Calu3 (cell line): ENCODE measurements around the gene MPP4. TPM values are rescaled to one million over a fixed set of nuclear protein-coding genes. Genes with fewer than 3 reads are reported as not detected.

Experiments
- Bru-seq: library from RNA; stranded (reverse); fragments of 400-500 nt; gene quantifications from one replicate; lab custom pipeline; 2021; lab: Mats Ljungman, UMichigan
- BruChase-seq, 2 experiments: library from RNA; stranded (reverse); fragments of 400-500 nt; gene quantifications; one replicate each; lab custom pipeline; 2021; lab: Mats Ljungman, UMichigan
- BruUV-seq: library from RNA; stranded (reverse); fragments of 400-500 nt; replicated peaks from 2 replicates; lab custom pipeline; 2021; lab: Mats Ljungman, UMichigan
- CTCF ChIA-PET: fragments of 300-600 bp; sonication (Branson Sonifier 250); formaldehyde crosslinking; loops from one replicate; lab custom pipeline; 2022; ENCODE audit warnings: antibody characterized with exemption; lab: Charles Lee
- DNase-seq: peaks from one replicate; pipeline ENCODE4 v3.0.0; 2022
- H3K27ac Mint-ChIP-seq: one replicate; pipeline ENCODE4 v1.8.0; 2022; ENCODE audit warnings: mixed read lengths; ENCODE audit not compliant: unreplicated experiment
- H3K27me3 Mint-ChIP-seq: one replicate; pipeline ENCODE4 v1.8.0; 2022; ENCODE audit warnings: mixed read lengths; ENCODE audit not compliant: unreplicated experiment
- H3K36me3 Mint-ChIP-seq: one replicate; pipeline ENCODE4 v1.8.0; 2022; ENCODE audit warnings: mild to moderate bottlenecking, moderate library complexity, mixed read lengths; ENCODE audit not compliant: insufficient read depth, unreplicated experiment
- H3K4me1 Mint-ChIP-seq: one replicate; pipeline ENCODE4 v1.8.0; 2022; ENCODE audit warnings: mild to moderate bottlenecking, low read depth, mixed read lengths; ENCODE audit not compliant: unreplicated experiment
- H3K4me3 Mint-ChIP-seq: one replicate; pipeline ENCODE4 v1.8.0; 2022; ENCODE audit warnings: mild to moderate bottlenecking, low read depth, moderate library complexity, mixed read lengths; ENCODE audit not compliant: unreplicated experiment
- H3K9me3 Mint-ChIP-seq: one replicate; pipeline ENCODE4 v1.8.0; 2022; ENCODE audit warnings: low read depth, mixed read lengths; ENCODE audit not compliant: unreplicated experiment
- CTCF ChIP-seq: fragments of 200-600 bp; IDR thresholded peaks from one replicate; pipeline ENCODE4 v1.8.0; 2022; ENCODE audit warnings: antibody characterized with exemption; ENCODE audit not compliant: unreplicated experiment
- intact Hi-C: fragments of 100-400 bp; cut with micrococcal nuclease; formaldehyde crosslinking; loops from one replicate; pipeline ENCODE4 v1.10.0; 2022; ENCODE audit not compliant: unreplicated experiment
- long read RNA-seq: library from polyadenylated mRNA; stranded (forward); transcript quantifications from one replicate; pipeline ENCODE4 v2.0.0, GENCODE V29; 2022
- total RNA-seq: library from RNA; stranded (reverse); gene quantifications from 2 replicates; pipeline ENCODE4 v1.2.3, GENCODE V29; 2022

Gene MPP4
- total RNA-seq (0.44 TPM in 1 of 2 replicates, not detected in the other), Bru-seq, nascent RNA (percentile 38 among the genes with signal in this experiment), BruChase-seq, experiment 1, labeled RNA remaining after a 6-hour chase (percentile 38 among the genes with signal in this experiment), BruChase-seq, experiment 2, labeled RNA remaining after a 2-hour chase (percentile 35 among the genes with signal in this experiment)
- long read RNA-seq = 0 reads

DNA sequence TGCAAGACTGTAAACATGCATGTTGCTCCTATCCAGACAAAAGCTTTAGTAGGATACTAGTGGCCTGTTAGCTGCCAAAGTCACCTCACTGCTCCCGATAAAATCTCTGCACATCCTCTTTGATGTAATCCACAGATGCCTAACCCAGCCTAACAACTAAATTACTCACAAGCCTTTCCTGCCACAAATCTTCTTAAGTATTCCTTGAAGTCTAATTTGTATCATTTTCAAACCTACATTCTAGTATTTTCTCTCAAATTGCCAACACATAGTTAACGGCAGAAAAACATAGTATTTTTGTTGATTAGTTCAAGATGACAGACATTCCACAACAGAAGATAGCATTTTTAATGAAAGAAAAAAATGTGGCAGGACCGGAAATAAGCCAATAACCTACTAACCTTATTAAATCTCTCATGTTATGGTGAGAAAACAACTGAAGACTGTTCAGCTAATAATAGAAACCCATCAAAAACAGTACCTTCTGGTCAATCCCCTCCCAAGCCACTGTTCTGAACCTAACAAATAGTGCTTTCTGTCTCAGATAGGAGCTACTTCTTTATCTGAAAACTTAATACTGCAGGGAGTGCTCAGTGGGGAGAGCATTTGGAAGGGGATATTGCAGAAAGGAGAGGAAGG, at the start of gene MPP4:
TSS of gene MPP4 (minus strand) at position 57 of the 639 bp plus-strand sequence. CDS start 4,690 bp downstream, outside the sequence.
- Mint-ChIP-seq H3K27me3 (no peaks in the 10 kb centered on the region), H3K4me3 (no peak within 1 kb of the TSS), H3K36me3 (no peaks in the 10 kb centered on the region), H3K4me1 (no peaks in the 10 kb centered on the region), H3K27ac (no peak within 1 kb of the TSS), H3K9me3 (no peaks in the 10 kb centered on the region)
- intact Hi-C loops = no loop called here
- no TSS peak for BruUV-seq
- DNase-seq = no peak
- TF ChIP-seq CTCF = no peak
- CTCF ChIA-PET = no interaction called here

- Mint-ChIP-seq H3K9me3 (no peaks in the 10 kb centered on the region), H3K27me3 (no peaks in the 10 kb centered on the region), H3K27ac (no peak overlapping the region), H3K4me1 (peaks cover 7% of the 10 kb centered on the region), H3K36me3 (peaks cover 10% of the 10 kb centered on the region), H3K4me3 (no peak overlapping the region)
- no peak for DNase-seq
- BruUV-seq = no TSS peak
- no peak for TF ChIP-seq CTCF
- intact Hi-C loops = no loop called here
- CTCF ChIA-PET = no interaction called here
These were observed 48.1 kb upstream of the MPP4 start for GRCh38 chr2:201746551-201746950.

DNA sequence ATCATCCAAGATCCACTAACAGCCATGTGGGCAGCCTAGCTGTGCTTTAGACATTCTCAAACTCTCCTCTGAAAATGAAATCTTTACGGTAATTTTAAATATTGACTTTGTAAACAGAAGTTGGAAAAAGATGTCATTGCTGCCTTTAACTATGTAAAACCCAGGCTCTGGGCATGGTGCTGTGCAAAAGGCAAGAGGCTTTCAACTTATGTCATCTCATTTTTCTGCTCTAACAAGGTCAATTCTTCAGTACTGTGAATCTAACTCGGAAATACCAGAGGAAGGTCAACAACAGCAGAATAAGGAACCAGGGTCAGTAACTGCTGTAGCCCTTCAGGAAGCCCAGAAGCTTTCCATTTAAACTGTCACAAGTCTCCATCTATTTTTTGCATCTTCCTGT, 37.0 kb upstream of the MPP4 start:
- Mint-ChIP-seq H3K4me3 (no peak overlapping the region), H3K4me1 (no peaks in the 10 kb centered on the region), H3K27me3 (no peaks in the 10 kb centered on the region), H3K36me3 (peaks cover 24% of the 10 kb centered on the region), H3K9me3 (peaks cover 2% of the 10 kb centered on the region), H3K27ac (no peak overlapping the region)
- TF ChIP-seq CTCF = no peak
- DNase-seq = no peak
- no TSS peak for BruUV-seq
- intact Hi-C loops = no loop called here
- CTCF ChIA-PET = no interaction called here

GRCh38 chr2:201734111-201734510, 35.7 kb upstream of the MPP4 start:
- peaks cover 2% of the 10 kb centered on the region for H3K9me3 Mint-ChIP-seq
- DNase-seq = no peak
- no TSS peak for BruUV-seq

More at GRCh38 chr2:201734111-201734510, 35.7 kb upstream of the MPP4 start:
- Mint-ChIP-seq H3K36me3 (peaks cover 24% of the 10 kb centered on the region), H3K27me3 (no peaks in the 10 kb centered on the region), H3K4me3 (no peak overlapping the region), H3K4me1 (no peaks in the 10 kb centered on the region), H3K27ac (no peak overlapping the region)
- CTCF ChIA-PET = no interaction called here
- TF ChIP-seq CTCF = no peak
- intact Hi-C loops = no loop called here
